HG03045 (cell line): ENCODE measurements around the gene KLC1.

Source experiments
- ATAC-seq: cut with Tn5 transposase; IDR thresholded peaks from one replicate; pipeline ENCODE4 v1.9.1; 2021; ENCODE audit warnings: mild to moderate bottlenecking, moderate library complexity; ENCODE audit not compliant: unreplicated experiment

The KLC1 gene

GRCh38 chr14:103716091-103716801 is 87.2 kb downstream of the KLC1 start:
- ATAC-seq: peak; percentile 6

GRCh38 chr14:103716899-103717411 is 87.9 kb downstream of the KLC1 start:
- ATAC-seq: no peak

- no peak for ATAC-seq
Observed at GRCh38 chr14:103718572-103718971, 89.6 kb downstream of the KLC1 start.

- no peak for ATAC-seq
Observed at GRCh38 chr14:103719751-103720150, 90.7 kb downstream of the KLC1 start.

GRCh38 chr14:103721334-103722120 is 92.5 kb downstream of the KLC1 start:
- no peak for ATAC-seq

- ATAC-seq: no peak
Observed at GRCh38 chr14:103723748-103724081, 94.7 kb downstream of the KLC1 start.

- no peak for ATAC-seq
Observed at GRCh38 chr14:103724116-103724515, 95.1 kb downstream of the KLC1 start.

GRCh38 chr14:103725001-103725682 is 96.1 kb downstream of the KLC1 start:
- no peak for ATAC-seq

GRCh38 chr14:103725739-103726395 is 96.9 kb downstream of the KLC1 start:
- no peak for ATAC-seq

GRCh38 chr14:103726474-103726873 is 97.5 kb downstream of the KLC1 start:
- no peak for ATAC-seq

GRCh38 chr14:103727313-103727980 is 98.4 kb downstream of the KLC1 start:
- ATAC-seq: no peak

GRCh38 chr14:103728141-103728540 is 99.1 kb downstream of the KLC1 start:
- no peak for ATAC-seq

- ATAC-seq: no peak
Observed at GRCh38 chr14:103728721-103729120, 99.7 kb downstream of the KLC1 start.

GRCh38 chr14:103729496-103730448 is 100.8 kb downstream of the KLC1 start:
- no peak for ATAC-seq

- ATAC-seq: no peak
Observed at GRCh38 chr14:103730490-103731035, 101.6 kb downstream of the KLC1 start.

- no peak for ATAC-seq
Observed at GRCh38 chr14:103731481-103731880, 102.5 kb downstream of the KLC1 start.

GRCh38 chr14:103731916-103732867 is 103.2 kb downstream of the KLC1 start:
- ATAC-seq: no peak
